T-helper 1 cell (primary cell): Measurements from ENCODE around the gene LSS.

Experiments
- DNase-seq, 5 donors: peaks; one replicate each; pipeline ENCODE4 v3.0.0-alpha.2; 2012 to 2020

The LSS gene

GRCh38 chr21:46168659-46169386 is 59.8 kb downstream of the LSS start:
- DNase-seq = no peak

GRCh38 chr21:46168238-46168637 is 60.3 kb downstream of the LSS start:
- DNase-seq = no peak

- DNase-seq = no peak
Observed at GRCh38 chr21:46165098-46165497, 63.5 kb downstream of the LSS start.

GRCh38 chr21:46163380-46163779 is 65.2 kb downstream of the LSS start:
- DNase-seq = no peak

- DNase-seq = no peak
Observed at GRCh38 chr21:46161633-46162592, 66.7 kb downstream of the LSS start.

- no peak for DNase-seq
Observed at GRCh38 chr21:46160907-46161632, 67.5 kb downstream of the LSS start.

GRCh38 chr21:46160657-46160906 is 68.0 kb downstream of the LSS start:
- no peak for DNase-seq

GRCh38 chr21:46159841-46160656 is 68.5 kb downstream of the LSS start:
- DNase-seq = no peak

- no peak for DNase-seq
Observed at GRCh38 chr21:46159390-46159789, 69.2 kb downstream of the LSS start.

- DNase-seq = no peak
Observed at GRCh38 chr21:46158666-46159300, 69.8 kb downstream of the LSS start.

- no peak for DNase-seq
Observed at GRCh38 chr21:46157987-46158451, 70.6 kb downstream of the LSS start.

GRCh38 chr21:46157396-46157986 is 71.1 kb downstream of the LSS start:
- no peak for DNase-seq

- no peak for DNase-seq
Observed at GRCh38 chr21:46156678-46157077, 71.9 kb downstream of the LSS start.

- DNase-seq = no peak
Observed at GRCh38 chr21:46156378-46156645, 72.3 kb downstream of the LSS start.

- DNase-seq = no peak
Observed at GRCh38 chr21:46155514-46156377, 72.8 kb downstream of the LSS start, which contains the start of gene FTCD. Gene FTCD (minus strand): TSS chr21:46155579. CDS start chr21:46155523, 56 bp downstream.

GRCh38 chr21:46154955-46155513 is 73.5 kb downstream of the LSS start:
- DNase-seq = no peak

- DNase-seq = no peak
Observed at GRCh38 chr21:46154155-46154954, 74.2 kb downstream of the LSS start.

GRCh38 chr21:46153247-46154154 is 75.1 kb downstream of the LSS start:
- peak in 3 of 5 donors; percentile 16 to 32 (median 30) for DNase-seq

- DNase-seq = no peak
Observed at GRCh38 chr21:46152927-46153246, 75.7 kb downstream of the LSS start.
